GM08714 (cell line): ENCODE measurements around the gene CCNG2.

Experiments used
- H3K4me3 ChIP-seq: fragments of 200-500 bp; sonication (Bioruptor generic); 2 replicates; pipeline ENCODE4 v1.5.1; 2014; ENCODE audit warnings: mild to moderate bottlenecking, low read length, inconsistent platforms
- ZNF274 ChIP-seq: IDR thresholded peaks from 2 replicates; pipeline ENCODE4 v1.6.1; 2012; ENCODE audit warnings: mild to moderate bottlenecking, low read depth, low read length

CCNG2 gene

DNA sequence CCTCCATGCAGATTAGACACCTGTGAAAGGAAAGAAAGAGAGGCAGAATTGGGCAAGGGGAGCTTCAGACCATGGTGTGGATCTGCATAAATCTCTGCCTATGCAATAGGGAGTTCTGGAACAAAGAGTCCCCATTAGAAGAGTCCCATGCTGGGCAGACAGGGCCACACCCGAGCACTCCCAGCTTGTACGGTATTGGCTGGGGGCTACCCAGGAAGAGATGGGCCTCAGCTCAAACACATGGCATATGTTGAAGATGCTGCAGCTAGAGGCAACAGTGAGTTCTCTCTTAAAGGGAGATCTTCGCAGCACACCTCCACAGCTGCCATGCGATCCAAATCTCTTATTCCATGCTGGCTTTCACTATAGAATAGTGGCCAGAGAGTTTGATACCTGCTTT, 24.7 kb downstream of the CCNG2 start:
- no peak for TF ChIP-seq ZNF274
- no peak overlapping the region for H3K4me3 ChIP-seq

DNA sequence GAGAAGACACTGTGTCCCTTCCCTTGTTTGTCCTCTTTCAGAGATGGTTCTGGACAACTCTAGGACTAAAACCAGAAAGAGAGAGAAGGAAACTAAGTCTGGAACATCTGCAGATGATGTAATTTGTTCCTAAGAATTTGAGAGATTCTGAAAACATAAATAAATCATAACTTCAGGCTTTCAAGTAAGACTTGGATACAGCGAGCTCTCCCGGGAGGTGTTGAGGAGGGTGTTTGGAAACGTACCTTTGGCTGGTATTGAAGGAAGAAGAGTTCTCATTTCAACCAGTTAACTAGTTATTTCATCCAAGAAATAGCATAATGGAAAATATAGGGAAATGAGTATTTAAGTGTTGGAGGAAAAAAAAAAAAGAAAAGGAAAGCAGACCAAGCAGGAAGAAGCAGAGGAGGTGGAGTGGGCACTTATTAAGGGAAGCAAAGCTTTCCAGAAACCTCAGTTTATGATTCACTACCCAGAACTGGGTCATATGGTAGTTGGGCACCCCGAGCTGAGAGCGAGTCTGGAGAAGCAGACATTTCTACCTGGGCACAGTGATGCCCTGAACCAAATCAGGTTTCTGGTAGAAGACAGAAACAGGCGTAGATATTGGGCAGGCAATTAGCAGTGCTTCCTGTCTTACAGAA, 26.9 kb downstream of the CCNG2 start:
- TF ChIP-seq ZNF274 = no peak
- H3K4me3 ChIP-seq = no peak overlapping the region

DNA sequence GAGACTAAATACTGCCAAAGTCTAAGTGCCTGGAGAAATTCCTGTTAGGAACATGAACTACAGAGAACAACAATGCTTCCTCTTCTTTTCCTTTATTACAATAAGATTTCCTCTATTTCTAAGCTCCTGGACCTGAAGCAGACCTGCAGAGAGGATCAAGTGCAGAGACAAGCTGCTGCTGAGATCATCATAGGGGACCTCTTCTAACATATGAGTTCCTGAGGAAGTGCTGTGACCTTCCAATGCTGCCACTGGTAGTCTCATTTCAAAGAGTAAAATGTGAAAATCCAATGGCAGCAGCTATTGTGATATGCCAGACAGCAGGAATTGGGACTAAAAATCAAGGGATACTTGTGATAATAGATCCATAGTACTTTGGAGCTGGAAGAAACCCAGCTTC, 28.0 kb downstream of the CCNG2 start:
- no peak for TF ChIP-seq ZNF274
- H3K4me3 ChIP-seq = no peak overlapping the region

DNA sequence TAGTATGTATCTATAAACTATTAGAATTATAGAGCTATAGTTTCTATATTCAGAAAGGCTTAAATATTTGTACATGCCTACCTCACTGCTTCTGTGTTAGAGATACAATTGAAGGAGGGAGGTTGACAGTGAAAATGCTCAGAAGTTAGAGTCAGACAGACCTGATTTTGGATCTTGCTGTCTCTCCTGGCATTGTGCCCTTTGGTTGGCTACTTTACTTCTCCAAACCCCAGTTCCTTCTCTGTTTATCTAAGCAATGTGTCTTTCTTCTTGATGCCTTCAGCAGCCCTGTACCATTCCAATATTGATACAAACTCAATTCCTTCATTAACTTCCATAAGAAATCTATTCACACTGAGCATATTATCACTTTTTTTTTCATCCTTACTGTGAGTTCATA, 28.7 kb downstream of the CCNG2 start:
- TF ChIP-seq ZNF274 = no peak
- H3K4me3 ChIP-seq = no peak overlapping the region

DNA sequence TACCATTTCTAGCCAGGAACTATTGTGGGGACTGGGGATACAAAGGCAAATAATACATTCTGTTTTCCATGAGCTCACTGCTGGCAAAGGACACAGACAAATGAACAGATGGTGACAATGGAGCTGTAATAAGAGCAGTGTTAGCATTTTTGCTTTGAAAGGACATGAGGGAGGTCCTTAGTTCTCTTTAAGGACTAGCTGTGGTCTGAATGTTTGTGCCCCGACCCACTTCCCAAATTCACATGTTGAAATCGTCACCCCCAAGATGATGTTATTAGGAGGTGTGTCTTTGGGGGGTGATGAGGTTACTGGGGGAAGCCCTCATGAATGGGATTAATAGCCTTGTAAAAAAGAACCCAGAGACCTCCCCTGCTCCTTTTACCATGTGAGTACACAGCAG, 30.3 kb downstream of the CCNG2 start:
- H3K4me3 ChIP-seq = no peak overlapping the region
- TF ChIP-seq ZNF274 = no peak

DNA sequence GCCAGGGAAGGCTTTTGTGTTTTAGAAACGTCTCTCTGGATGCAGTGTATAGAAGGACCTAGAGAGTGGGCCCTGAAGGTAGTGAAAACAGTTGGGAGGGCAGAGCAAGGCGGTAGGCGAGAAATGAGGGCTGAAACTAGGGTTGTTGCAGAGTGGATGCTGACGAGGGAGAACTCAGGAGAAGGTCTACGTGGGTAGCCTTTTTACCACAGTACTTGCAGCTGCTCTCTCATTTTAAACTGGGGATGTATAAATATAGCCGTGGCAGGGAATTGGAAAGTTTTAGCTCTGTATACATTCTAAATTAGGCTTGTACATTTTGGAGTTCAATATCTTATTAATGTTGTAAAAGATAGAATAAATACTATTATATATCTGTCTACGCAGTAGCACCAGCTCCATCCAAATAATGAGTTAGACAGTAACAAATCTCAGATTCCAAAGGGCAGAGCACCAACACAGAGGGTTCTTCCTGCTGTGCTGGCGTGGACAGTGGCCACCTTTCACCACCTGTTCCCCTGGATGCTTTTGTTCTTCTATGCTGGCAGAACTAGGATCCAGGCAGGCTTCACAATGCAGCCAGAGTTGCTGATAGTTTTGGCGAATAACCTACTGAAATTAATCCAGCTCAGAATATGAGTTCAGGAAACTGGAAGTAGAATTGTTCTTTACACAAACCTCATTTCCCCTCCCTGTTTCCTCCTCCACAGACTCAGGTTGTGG, 31.7 kb downstream of the CCNG2 start:
- H3K4me3 ChIP-seq = no peak overlapping the region
- TF ChIP-seq ZNF274 = no peak

DNA sequence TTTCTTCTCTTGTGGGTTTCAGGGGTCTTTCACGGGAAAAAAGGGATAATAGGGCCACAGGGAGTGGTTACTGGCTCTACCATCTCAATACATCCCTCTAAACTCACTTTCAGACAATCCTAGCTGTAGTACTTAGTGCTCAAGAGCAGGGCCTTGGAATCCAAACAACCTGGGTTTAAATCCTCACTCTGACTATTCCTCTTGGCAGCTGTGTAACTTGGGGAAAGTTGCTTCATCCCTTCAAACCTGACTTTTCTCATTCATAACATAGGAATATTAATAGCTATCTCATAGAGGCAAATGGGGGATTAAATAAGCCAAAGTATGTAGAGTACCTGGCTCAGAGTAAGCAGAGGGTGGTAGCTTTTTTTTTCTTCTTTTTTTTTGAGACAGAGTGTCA, 32.4 kb downstream of the CCNG2 start:
- TF ChIP-seq ZNF274 = no peak
- no peak overlapping the region for H3K4me3 ChIP-seq

DNA sequence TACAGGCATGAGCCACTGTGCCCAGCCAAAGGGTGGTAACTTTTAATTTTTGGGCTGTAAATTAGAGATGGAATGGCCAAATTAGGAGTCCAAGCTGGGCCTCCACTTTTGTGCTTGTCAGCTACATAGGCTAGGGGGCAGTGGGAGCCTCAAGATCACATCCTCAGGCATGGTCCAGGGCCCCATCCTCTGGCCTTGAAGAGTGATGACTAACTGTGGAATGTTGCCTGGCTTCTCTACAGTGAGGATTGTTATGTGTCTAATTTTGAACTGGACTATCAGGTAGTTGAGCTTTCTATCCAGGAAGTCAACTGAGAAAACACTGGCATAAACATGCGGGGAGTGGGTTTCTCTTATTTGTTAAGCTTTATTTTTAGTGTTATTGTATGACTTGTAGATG, 33.0 kb downstream of the CCNG2 start:
- TF ChIP-seq ZNF274 = no peak
- no peak overlapping the region for H3K4me3 ChIP-seq

DNA sequence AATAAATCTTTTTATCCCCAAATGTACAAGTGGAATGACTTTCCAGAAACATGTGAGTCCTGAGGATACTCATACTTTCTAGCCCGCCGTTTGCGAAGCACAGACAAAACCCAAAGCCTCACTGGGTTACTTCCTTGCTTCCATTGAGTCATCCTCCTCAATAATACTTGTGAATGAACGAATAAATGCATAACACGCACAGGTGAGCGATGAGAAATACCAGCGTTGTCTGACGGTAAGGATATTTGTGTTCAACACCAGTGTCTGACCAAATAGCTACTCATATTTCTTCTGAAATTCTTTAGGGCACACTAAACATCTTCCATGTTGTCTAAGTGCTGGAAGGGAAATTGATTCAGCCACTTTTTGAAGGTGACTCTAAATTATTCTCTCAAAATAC, 36.0 kb downstream of the CCNG2 start:
- TF ChIP-seq ZNF274 = no peak
- H3K4me3 ChIP-seq = no peak overlapping the region; the same call in 1 of the 2 replicates

GRCh38 chr4:77193511-77194102, 36.6 kb downstream of the CCNG2 start:
- TF ChIP-seq ZNF274 = no peak
- H3K4me3 ChIP-seq = peak overlapping the region; percentile 54; the same call in 1 of the 2 replicates

GRCh38 chr4:77194366-77194765, 37.4 kb downstream of the CCNG2 start:
- no peak for TF ChIP-seq ZNF274
- no peak overlapping the region for H3K4me3 ChIP-seq

DNA sequence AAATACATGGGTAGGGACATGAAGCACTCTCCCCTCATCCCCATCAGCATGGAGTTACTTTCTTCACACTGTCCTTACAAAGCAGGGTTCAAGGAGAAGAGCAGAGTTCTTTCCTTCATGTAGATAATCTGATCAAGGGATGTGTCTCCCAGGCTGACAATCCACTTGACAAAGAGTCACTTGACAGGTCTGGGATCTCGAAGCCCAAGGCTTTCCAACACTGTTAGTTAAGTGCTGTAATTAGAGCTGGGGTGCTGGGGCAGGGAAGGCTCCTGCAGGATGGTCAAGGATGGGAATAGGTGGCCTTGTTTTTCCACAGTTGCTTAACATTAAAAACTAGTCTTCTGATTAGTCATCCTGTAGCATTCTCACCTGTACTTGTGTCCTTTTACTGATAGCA, 38.0 kb downstream of the CCNG2 start:
- TF ChIP-seq ZNF274 = no peak
- no peak overlapping the region for H3K4me3 ChIP-seq

DNA sequence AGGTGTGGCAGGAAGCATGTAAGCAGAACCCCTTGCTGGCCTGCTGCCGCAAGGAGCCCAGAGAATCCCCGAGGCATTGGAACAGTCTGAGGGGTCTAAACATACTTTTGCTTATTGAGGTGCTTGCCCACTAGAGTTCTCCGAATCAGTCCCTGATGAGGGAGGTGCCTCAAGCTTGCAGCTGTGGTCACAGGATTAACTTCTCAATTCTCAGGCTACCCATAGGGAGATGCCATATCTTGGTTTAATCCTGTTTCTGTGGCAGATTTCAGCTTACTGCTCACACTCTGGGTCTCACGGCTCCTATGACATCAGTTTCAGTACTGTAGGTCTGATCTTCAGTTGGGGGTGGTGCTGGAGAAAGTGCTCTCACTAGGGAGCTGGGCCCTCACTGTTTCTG, 39.9 kb downstream of the CCNG2 start:
- no peak for TF ChIP-seq ZNF274

DNA sequence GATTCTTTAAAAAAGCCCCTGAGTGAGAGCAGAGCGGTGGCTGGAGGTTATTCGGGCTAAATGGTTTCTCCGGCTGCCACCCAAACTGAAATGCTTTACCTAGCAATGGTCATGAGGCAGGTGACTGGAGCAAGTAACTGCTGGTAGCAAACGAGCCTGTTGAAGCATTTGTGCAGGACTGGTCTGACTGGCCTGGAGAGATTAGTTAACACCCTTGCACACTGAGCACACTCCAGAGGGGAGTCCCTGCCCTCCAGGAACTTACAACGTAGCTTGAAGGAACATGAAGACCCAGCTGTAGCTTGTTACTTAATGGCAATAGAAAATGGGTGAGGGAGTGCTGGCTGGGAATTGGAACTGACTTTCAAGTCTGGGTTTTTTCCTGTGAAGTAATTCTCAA, 40.4 kb downstream of the CCNG2 start:
- TF ChIP-seq ZNF274 = no peak

More for the DNA sequence above, 39.9 kb downstream of the CCNG2 start:
- no peak overlapping the region for H3K4me3 ChIP-seq

DNA sequence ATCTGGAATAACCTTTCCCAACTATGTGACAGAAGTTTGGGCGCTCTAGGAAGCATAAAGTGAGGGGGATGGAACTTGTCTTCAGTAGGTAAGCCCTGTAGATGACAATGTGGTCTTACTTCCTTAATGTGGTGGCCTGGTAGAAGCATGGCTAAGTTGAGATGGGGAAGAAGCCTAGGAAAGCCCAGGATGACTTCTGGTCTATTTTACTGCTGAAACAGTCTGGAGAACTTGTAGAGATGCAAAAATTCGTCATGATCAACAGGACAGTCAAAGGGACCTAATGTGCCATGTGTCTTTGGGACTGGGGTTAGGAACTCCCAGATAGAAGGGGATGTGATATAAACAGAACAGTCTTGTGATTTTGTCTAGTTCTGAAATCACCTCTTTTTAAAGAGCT, 40.8 kb downstream of the CCNG2 start:
- TF ChIP-seq ZNF274 = no peak
- H3K4me3 ChIP-seq = no peak overlapping the region

More for the DNA sequence above, 40.4 kb downstream of the CCNG2 start:
- H3K4me3 ChIP-seq = no peak overlapping the region

GRCh38 chr4:77199276-77199675, 42.3 kb downstream of the CCNG2 start:
- no peak overlapping the region for H3K4me3 ChIP-seq
- TF ChIP-seq ZNF274 = no peak
